Body of pancreas (tissue), 4 donors: ENCODE data around the gene LRWD1. TPM values are rescaled to one million over a fixed set of nuclear protein-coding genes. Genes with fewer than 3 reads are reported as not detected.
A peak's percentile ranks its signal among the peaks of the same experiment; 100 is the strongest.

Experiments used
- ATAC-seq: fragments of 150-250 bp; one replicate; pipeline ENCODE4 v1.9.1; 2016
- DNase-seq, 4 donors: peaks; one replicate each; pipeline ENCODE4 v3.0.0-alpha.2; 2019
- H3K27ac ChIP-seq, 4 donors: fragments of 200-600 bp; sonication (generic); 1 replicate in 3 of 4; 2 replicates in 1 of 4; pipeline versions ENCODE4 v1.5.1 to v1.6.1; 2016 to 2019; ENCODE audit warnings: mild to moderate bottlenecking in 1 of 4, mixed read lengths in 1 of 4, moderate library complexity in 1 of 4
- H3K27me3 ChIP-seq, 2 donors: fragments of 200-600 bp; sonication (generic); one replicate each; pipeline ENCODE4 v1.6.0; 2016; ENCODE audit warnings: mild to moderate bottlenecking in 1 of 2
- H3K36me3 ChIP-seq, 2 donors: fragments of 200-600 bp; sonication (generic); replicated peaks in 1 of 2; 2 replicates each; pipeline ENCODE4 v1.5.1; 2016; ENCODE audit warnings: low read depth in 2 of 2; ENCODE audit not compliant: insufficient read depth in 1 of 2
- H3K4me1 ChIP-seq: fragments of 200-600 bp; sonication (generic); one replicate; pipeline ENCODE4 v1.6.0; 2016
- H3K4me3 ChIP-seq, 2 donors: fragments of 200-600 bp; sonication (generic); 1 replicate in 1 of 2; 2 replicates in 1 of 2; pipeline ENCODE4 v1.5.1; 2016 to 2019
- H3K9me3 ChIP-seq, 3 donors: fragments of 200-600 bp; sonication (generic); 1 replicate in 2 of 3; 2 replicates in 1 of 3; pipeline ENCODE4 v1.5.1; 2016
- CTCF ChIP-seq, 7 experiments: fragments of 450-650 bp in 4 of 7; fragments of 200-600 bp in 3 of 7; sonication (generic) in 3 of 7; IDR thresholded peaks; one replicate each; pipeline ENCODE4 v1.5.1; 2016 to 2019; ENCODE audit warnings: antibody characterized with exemption in 7 of 7
- POLR2A ChIP-seq, 3 donors: fragments of 450-650 bp; IDR thresholded peaks; one replicate each; pipeline ENCODE4 v1.6.1; 2016; ENCODE audit warnings: antibody characterized with exemption in 3 of 3, mild to moderate bottlenecking in 2 of 3
- WGBS, 2 donors: methylation state at CpG; one replicate each; pipeline ENCODE4 v1.1.5; 2017; 5-methylcytosine and 5-hydroxymethylcytosine counted together
- intact Hi-C: fragments of 100-400 bp; cut with DNase I; formaldehyde crosslinking; loops from one replicate; pipeline ENCODE4 v1.15.1; 2023
- total RNA-seq, 2 donors: library from RNA; depleted of rRNA; stranded (reverse); fragments of >200 nt; gene quantifications; one replicate each; pipeline ENCODE4 v1.1.0, GENCODE V29; 2016

Gene LRWD1
- total RNA-seq, 2 donors from 2014 or later: 13.7 to 27.4 TPM

- Histone ChIP-seq H3K27me3 (no peaks in the 10 kb centered on the region), H3K9me3 (no peaks in the 10 kb centered on the region), H3K4me3 (no peak overlapping the region), H3K4me1 (no peaks in the 10 kb centered on the region), H3K36me3 (no peaks in the 10 kb centered on the region), H3K27ac (no peak overlapping the region)
- TF ChIP-seq POLR2A (IDR thresholded peaks at IDR 0.05): no peak
- no peak for TF ChIP-seq CTCF (IDR thresholded peaks at IDR 0.05)
- DNase-seq (peak in 3 of 4 donors; percentile 35 to 46 (median 46)), ATAC-seq (peak; percentile 58)
- intact Hi-C loops: no loop called here
- WGBS, 2 donors: 87 to 90% methylated on average over 11 to 17 of the region's 17 CpGs
Measured at GRCh38 chr7:102439963-102440795, 24.6 kb upstream of the LRWD1 start.

DNA sequence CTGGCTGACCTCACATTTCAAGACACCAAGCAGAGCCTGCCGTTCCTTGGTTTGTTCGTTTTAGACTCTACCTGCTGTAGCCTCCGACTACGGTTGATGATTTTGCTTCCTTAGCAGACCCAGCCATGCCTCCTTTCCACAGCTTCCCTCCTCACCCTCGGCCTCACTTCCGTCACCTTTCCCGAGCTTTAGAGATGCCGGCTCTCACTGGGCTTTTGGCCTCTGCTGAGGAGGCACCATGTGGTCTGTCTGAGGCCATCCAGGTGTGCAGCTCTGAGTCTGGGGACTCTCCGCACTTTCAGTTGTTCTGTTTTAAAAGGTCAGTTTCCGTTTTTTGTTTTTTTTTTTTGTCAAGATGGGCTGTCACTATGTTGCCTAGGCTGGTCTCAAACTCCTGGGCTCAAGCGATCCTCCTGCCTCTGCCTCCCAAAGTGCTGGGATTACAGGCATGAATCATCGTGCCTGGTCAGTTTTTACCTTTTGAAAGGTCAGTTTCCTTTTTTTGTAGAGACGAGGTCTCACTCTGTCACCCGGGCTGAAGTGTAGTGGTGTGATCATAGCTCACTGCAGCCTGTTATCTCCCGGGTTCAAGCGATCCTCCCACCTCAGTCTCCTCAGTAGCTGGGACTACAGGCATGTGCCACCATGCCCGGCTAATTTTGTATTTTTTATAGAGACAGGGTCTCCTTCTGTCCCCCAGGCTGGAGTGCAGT lies 19.7 kb upstream of the LRWD1 start:
- no peak overlapping the region for H3K4me3 ChIP-seq
- no peaks in the 10 kb centered on the region for H3K4me1 ChIP-seq
- H3K27ac ChIP-seq: no peak overlapping the region
- no peaks in the 10 kb centered on the region for H3K27me3 ChIP-seq
- ATAC-seq (no peak), DNase-seq (no peak)
- TF ChIP-seq CTCF (IDR thresholded peaks at IDR 0.05) (no peak), POLR2A (IDR thresholded peaks at IDR 0.05) (no peak)
- intact Hi-C loops: no loop called here
- no peaks in the 10 kb centered on the region for H3K9me3 ChIP-seq
- H3K36me3 ChIP-seq: no peaks in the 10 kb centered on the region
- WGBS, 2 donors: 86% methylated on average over 17 of the region's 17 CpGs

DNA sequence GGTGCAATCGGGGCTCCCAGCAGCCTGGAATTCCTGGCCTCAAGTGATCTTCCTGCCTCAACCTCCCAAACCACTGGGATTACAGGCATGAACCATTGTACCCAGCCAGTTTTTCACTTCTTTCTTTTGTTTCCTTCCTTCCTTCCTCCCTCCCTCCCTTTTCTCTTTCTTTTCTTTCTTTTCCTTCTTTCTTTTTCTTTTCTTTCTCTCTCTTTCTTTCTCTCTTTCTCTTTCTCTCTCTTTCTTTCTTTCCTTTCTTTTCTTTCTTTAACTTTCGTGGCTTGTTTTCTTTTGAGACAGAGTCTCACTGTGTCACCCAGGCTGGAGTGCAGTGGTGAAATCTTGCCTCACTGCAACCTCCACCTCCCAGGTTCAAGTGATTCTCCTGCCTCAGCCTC lies 19.1 kb upstream of the LRWD1 start:
- H3K4me1 ChIP-seq: no peaks in the 10 kb centered on the region
- no peak overlapping the region for H3K4me3 ChIP-seq
- TF ChIP-seq CTCF (IDR thresholded peaks at IDR 0.05) (no peak), POLR2A (IDR thresholded peaks at IDR 0.05) (no peak)
- DNase-seq (no peak), ATAC-seq (no peak)
- H3K27me3 ChIP-seq: no peaks in the 10 kb centered on the region
- 47 to 87% methylated on average over 2 of the region's 2 CpGs for WGBS, 2 donors
- no peak overlapping the region for H3K27ac ChIP-seq
- intact Hi-C loops: no loop called here
- no peaks in the 10 kb centered on the region for H3K36me3 ChIP-seq
- no peaks in the 10 kb centered on the region for H3K9me3 ChIP-seq

- no peaks in the 10 kb centered on the region for H3K4me1 ChIP-seq
- H3K27ac ChIP-seq: no peak overlapping the region
- no peaks in the 10 kb centered on the region for H3K27me3 ChIP-seq
- TF ChIP-seq CTCF (IDR thresholded peaks at IDR 0.05) (no peak), POLR2A (IDR thresholded peaks at IDR 0.05) (no peak)
- no peaks in the 10 kb centered on the region for H3K36me3 ChIP-seq
- no peaks in the 10 kb centered on the region for H3K9me3 ChIP-seq
- ATAC-seq (no peak), DNase-seq (no peak)
- H3K4me3 ChIP-seq: no peak overlapping the region
- intact Hi-C loops: no loop called here
- 91% methylated on average over 25 to 39 of the region's 41 CpGs for WGBS, 2 donors
Measured at GRCh38 chr7:102446387-102447156, 18.2 kb upstream of the LRWD1 start.
